Esophagus muscularis mucosa (tissue), 4 donors: ENCODE results near the gene ANKRD24. TPM values are rescaled to one million over a fixed set of nuclear protein-coding genes. Genes with fewer than 3 reads are reported as not detected.

Source experiments
- DNase-seq: peaks from one replicate; pipeline ENCODE4 v3.0.0-alpha.2; 2017; ENCODE audit errors: extremely low spot score
- H3K27ac ChIP-seq, 4 donors: fragments of 200-600 bp; sonication (generic); replicated peaks in 1 of 4; 1 replicate in 3 of 4; 2 replicates in 1 of 4; pipeline ENCODE4 v1.5.1; 2016 to 2019; ENCODE audit warnings: mild to moderate bottlenecking in 1 of 4
- H3K27me3 ChIP-seq, 4 donors: fragments of 200-600 bp; sonication (generic); one replicate each; pipeline versions ENCODE4 v1.5.1 to v1.6.0; 2016 to 2019
- H3K36me3 ChIP-seq, 4 donors: fragments of 200-600 bp; sonication (generic); one replicate each; pipeline ENCODE4 v1.5.1; 2016 to 2019
- H3K4me1 ChIP-seq, 4 donors: fragments of 200-600 bp; sonication (generic); one replicate each; pipeline ENCODE4 v1.5.1; 2016 to 2019
- H3K4me3 ChIP-seq, 4 donors: fragments of 200-600 bp; sonication (generic); 1 replicate in 2 of 4; 2 replicates in 2 of 4; pipeline ENCODE4 v1.5.1; 2016 to 2019; ENCODE audit warnings: mild to moderate bottlenecking in 4 of 4, moderate library complexity in 1 of 4
- H3K9me3 ChIP-seq, 4 donors: fragments of 200-600 bp; sonication (generic); 1 replicate in 3 of 4; 2 replicates in 1 of 4; pipeline ENCODE4 v1.5.1; 2016 to 2019
- EP300 ChIP-seq: sonication (generic); formaldehyde crosslinking; IDR thresholded peaks from one replicate; pipeline ENCODE4 v1.6.1; 2017; ENCODE audit warnings: antibody characterized with exemption
- POLR2A ChIP-seq: fragments of 450-650 bp; IDR thresholded peaks from one replicate; pipeline ENCODE4 v1.6.1; 2017; ENCODE audit warnings: antibody characterized with exemption, moderate library complexity, mild to moderate bottlenecking, low read depth
- POLR2AphosphoS5 ChIP-seq, 2 donors: sonication (generic); formaldehyde crosslinking; IDR thresholded peaks; one replicate each; pipeline ENCODE4 v1.6.1; 2017; ENCODE audit warnings: antibody characterized with exemption in 2 of 2
- WGBS: methylation state at CpG from one replicate; pipeline ENCODE4 v1.1.5; 2018; 5-methylcytosine and 5-hydroxymethylcytosine counted together
- intact Hi-C: fragments of 100-400 bp; cut with DNase I; formaldehyde crosslinking; loops from one replicate; pipeline ENCODE4 v1.15.1; 2023
- total RNA-seq, 4 donors: library from RNA; depleted of rRNA; stranded (reverse); fragments of >200 nt; gene quantifications; one replicate each; pipeline versions ENCODE4 v1.1.0 to v1.2.1, GENCODE V29; 2016
- TF ChIP-seq, protein P1 (sequence below), 3 experiments: fragments of 200-600 bp in 2 of 3; fragments of 450-650 bp in 1 of 3; sonication (generic) in 2 of 3; IDR thresholded peaks; one replicate each; pipeline ENCODE4 v1.5.1; 2017 to 2019; ENCODE audit warnings: antibody characterized with exemption in 3 of 3, mild to moderate bottlenecking in 2 of 3, moderate library complexity in 1 of 3

ANKRD24 gene
- total RNA-seq, 4 donors from 2014 or later, result 0.32 to 2.5 (median 0.96) TPM

DNA sequence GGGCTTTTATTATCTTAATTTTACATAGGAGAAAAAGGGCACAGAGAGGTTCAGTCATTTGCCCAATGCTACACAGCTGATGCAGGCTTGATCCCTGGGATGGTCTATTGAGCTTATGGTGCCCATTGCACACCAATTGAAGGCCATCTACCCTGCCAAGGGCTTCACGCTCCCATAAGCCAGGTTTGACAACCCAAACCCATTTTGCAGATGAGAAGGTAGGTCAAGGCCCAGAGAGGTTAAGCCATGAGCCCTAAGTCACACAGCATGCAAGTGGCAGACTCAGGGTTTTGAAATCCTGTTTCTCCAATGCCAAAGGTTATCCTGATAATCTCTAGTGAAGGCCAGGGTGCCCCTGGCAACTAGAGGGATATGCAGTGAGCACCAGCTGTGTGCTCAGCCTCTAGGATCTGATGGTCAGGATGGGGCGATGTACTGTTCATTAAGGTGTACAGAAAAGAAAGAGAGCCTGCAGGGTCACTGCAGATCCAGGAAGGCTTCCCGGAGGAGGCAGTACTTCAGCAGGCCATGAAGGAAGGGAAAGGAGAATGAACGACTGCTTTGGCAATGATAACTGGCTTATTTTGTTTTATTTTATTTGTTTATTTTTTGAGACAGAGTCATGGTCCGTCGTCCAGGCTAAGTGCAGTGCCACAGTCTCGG, 20.9 kb upstream of the ANKRD24 start:
- TF ChIP-seq POLR2A (no peak), EP300 (no peak), POLR2AphosphoS5 (IDR thresholded peaks at IDR 0.05) (no peak)
- TF ChIP-seq, protein P1, sequence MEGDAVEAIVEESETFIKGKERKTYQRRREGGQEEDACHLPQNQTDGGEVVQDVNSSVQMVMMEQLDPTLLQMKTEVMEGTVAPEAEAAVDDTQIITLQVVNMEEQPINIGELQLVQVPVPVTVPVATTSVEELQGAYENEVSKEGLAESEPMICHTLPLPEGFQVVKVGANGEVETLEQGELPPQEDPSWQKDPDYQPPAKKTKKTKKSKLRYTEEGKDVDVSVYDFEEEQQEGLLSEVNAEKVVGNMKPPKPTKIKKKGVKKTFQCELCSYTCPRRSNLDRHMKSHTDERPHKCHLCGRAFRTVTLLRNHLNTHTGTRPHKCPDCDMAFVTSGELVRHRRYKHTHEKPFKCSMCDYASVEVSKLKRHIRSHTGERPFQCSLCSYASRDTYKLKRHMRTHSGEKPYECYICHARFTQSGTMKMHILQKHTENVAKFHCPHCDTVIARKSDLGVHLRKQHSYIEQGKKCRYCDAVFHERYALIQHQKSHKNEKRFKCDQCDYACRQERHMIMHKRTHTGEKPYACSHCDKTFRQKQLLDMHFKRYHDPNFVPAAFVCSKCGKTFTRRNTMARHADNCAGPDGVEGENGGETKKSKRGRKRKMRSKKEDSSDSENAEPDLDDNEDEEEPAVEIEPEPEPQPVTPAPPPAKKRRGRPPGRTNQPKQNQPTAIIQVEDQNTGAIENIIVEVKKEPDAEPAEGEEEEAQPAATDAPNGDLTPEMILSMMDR (IDR thresholded peaks at IDR 0.05), result no peak
- H3K27ac ChIP-seq, result no peak overlapping the region
- no peak overlapping the region for H3K4me3 ChIP-seq
- intact Hi-C loops, result no loop called here
- no peaks in the 10 kb centered on the region for H3K9me3 ChIP-seq
- H3K4me1 ChIP-seq, result no peaks in the 10 kb centered on the region
- no peaks in the 10 kb centered on the region for H3K36me3 ChIP-seq
- WGBS, result 67% methylated on average over 7 of the region's 7 CpGs
- H3K27me3 ChIP-seq, result peaks cover 0 to 65% (median 0%) of the 10 kb centered on the region in 4 donors
- DNase-seq, result no peak

DNA sequence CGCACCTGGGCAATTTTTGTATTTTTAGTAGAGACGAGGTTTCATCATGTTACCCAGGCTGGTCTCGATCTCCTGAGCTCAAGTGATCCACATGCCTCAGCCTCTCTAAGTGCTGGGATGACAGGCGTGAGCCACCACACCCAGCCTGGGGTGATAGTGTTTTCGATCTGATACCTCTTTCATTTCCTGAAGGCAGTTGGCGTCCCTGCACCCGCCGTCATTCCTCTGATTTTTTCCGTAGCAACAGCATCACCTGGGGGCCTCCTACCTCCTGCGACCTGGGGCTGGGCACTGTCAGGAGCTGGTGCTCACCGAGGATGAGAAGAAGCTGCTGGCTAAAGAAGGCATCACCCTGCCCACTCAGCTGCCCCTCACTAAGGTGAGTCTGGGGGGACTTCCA, 18.2 kb upstream of the ANKRD24 start:
- H3K4me1 ChIP-seq, result no peaks in the 10 kb centered on the region
- TF ChIP-seq EP300 (no peak), POLR2A (no peak), POLR2AphosphoS5 (IDR thresholded peaks at IDR 0.05) (no peak)
- TF ChIP-seq, protein P1 (IDR thresholded peaks at IDR 0.05), result no peak

DNA sequence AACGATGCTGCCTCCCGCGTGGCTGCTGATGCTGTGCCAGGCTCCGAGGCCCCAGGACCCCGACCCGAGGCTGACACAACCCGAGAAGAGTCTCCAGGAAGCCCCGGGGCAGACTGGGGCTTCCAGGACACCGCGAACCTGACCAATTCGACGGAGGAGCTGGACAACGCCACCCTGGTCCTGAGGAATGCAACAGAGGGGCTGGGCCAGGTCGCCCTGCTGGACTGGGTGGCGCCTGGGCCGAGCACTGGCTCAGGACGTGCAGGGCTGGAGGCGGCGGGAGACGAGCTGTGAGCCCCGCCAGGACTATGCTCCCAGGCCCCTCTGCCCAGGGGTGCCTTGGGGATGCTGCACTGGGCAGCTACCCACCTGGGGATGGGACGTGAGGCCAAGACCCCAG, 10.8 kb upstream of the ANKRD24 start:
- Histone ChIP-seq H3K9me3 (no peaks in the 10 kb centered on the region), H3K4me3 (no peak overlapping the region), H3K27me3 (peaks cover 0 to 60% (median 0%) of the 10 kb centered on the region in 4 donors), H3K4me1 (peaks cover 0 to 9% (median 7%) of the 10 kb centered on the region in 4 donors), H3K36me3 (peaks cover 4 to 26% (median 23%) of the 10 kb centered on the region in 4 donors), H3K27ac (no peak overlapping the region)
- 58% methylated on average over 20 of the region's 22 CpGs for WGBS
- intact Hi-C loops, result no loop called here
- TF ChIP-seq POLR2A (no peak), EP300 (no peak), POLR2AphosphoS5 (IDR thresholded peaks at IDR 0.05) (no peak)
- TF ChIP-seq, protein P1 (IDR thresholded peaks at IDR 0.05), result no peak
- no peak for DNase-seq

More for the DNA sequence above, 18.2 kb upstream of the ANKRD24 start:
- Histone ChIP-seq H3K27ac (no peak overlapping the region), H3K9me3 (no peaks in the 10 kb centered on the region), H3K36me3 (no peaks in the 10 kb centered on the region), H3K27me3 (peaks cover 0 to 61% (median 0%) of the 10 kb centered on the region in 4 donors), H3K4me3 (no peak overlapping the region)
- DNase-seq, result no peak
- 55% methylated on average over 11 of the region's 11 CpGs for WGBS
- intact Hi-C loops, result no loop called here

DNA sequence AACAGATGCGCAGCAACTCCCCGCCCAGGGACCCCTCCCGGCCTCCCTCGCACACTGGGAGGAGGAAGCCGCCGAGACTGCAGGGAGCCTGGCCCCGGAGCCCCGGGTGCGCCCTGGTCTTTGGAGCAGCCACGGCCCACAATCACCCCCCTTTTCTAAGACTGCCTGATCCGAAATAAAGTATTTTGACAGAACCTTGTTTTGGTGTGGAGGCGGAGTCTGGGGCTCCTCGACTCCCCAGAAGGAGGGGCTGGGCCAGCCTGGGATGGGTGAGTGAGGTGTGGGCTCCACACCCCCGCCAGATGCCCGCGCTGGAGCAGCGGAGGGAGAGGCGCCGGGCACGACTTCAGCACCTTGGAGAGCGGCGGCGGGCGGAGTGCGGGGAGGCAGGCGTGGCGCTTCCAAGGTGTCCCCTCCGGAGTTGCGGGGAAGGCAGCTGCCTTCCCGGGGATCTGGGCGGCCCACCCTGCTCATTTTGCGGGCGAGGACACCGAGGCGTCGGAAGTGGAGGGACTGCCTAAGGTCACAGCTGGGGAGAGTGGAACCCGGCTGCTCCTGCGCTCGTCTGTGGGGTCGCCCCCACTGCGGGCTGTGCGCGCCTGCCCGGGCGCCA, 9.5 kb upstream of the ANKRD24 start:
- no peak for DNase-seq
- WGBS, result 2% methylated on average over 28 of the region's 45 CpGs
- no peak for TF ChIP-seq POLR2AphosphoS5 (IDR thresholded peaks at IDR 0.05)
- TF ChIP-seq EP300, result no peak
- TF ChIP-seq, protein P1 (IDR thresholded peaks at IDR 0.05), result no peak
- no peak for TF ChIP-seq POLR2A

More for the DNA sequence above, 9.5 kb upstream of the ANKRD24 start:
- peaks cover 0 to 47% (median 0%) of the 10 kb centered on the region in 4 donors for H3K27me3 ChIP-seq
- intact Hi-C loops, result no loop called here
- H3K4me1 ChIP-seq, result peaks cover 0 to 9% (median 7%) of the 10 kb centered on the region in 4 donors
- no peak overlapping the region for H3K4me3 ChIP-seq
- H3K36me3 ChIP-seq, result peaks cover 4 to 39% (median 34%) of the 10 kb centered on the region in 4 donors
- H3K27ac ChIP-seq, result no peak overlapping the region
- no peaks in the 10 kb centered on the region for H3K9me3 ChIP-seq
